HL-60 (cell line): ENCODE results near the gene TTN.

Experiments used
- POLR2AphosphoS5 ChIP-seq: IDR thresholded peaks from 2 replicates; pipeline ENCODE4 v1.6.1; 2012; ENCODE audit warnings: low read depth
- TF ChIP-seq, protein P1 (sequence below): IDR thresholded peaks from one replicate; pipeline ENCODE4 v1.5.1; 2011; ENCODE audit warnings: low read length, control low read depth, inconsistent platforms; ENCODE audit not compliant: insufficient read depth

GRCh38 chr2:178676046-178676445 is 131.2 kb downstream of the TTN start:
- TF ChIP-seq, protein P1, sequence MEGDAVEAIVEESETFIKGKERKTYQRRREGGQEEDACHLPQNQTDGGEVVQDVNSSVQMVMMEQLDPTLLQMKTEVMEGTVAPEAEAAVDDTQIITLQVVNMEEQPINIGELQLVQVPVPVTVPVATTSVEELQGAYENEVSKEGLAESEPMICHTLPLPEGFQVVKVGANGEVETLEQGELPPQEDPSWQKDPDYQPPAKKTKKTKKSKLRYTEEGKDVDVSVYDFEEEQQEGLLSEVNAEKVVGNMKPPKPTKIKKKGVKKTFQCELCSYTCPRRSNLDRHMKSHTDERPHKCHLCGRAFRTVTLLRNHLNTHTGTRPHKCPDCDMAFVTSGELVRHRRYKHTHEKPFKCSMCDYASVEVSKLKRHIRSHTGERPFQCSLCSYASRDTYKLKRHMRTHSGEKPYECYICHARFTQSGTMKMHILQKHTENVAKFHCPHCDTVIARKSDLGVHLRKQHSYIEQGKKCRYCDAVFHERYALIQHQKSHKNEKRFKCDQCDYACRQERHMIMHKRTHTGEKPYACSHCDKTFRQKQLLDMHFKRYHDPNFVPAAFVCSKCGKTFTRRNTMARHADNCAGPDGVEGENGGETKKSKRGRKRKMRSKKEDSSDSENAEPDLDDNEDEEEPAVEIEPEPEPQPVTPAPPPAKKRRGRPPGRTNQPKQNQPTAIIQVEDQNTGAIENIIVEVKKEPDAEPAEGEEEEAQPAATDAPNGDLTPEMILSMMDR: no peak
- TF ChIP-seq POLR2AphosphoS5: no peak
